IPS-NIHi7 (cell line): ENCODE measurements around the gene ITGA11.

ENCODE experiments used
- DNase-seq: peaks from one replicate; pipeline ENCODE4 v3.0.0; 2012; ENCODE audit warnings: mixed read lengths; ENCODE audit errors: extremely low spot score

ITGA11 gene

GRCh38 chr15:68373028-68373427, 58.9 kb downstream of the ITGA11 start:
- DNase-seq: no peak

GRCh38 chr15:68372291-68372811, 59.6 kb downstream of the ITGA11 start:
- peak; percentile 86 for DNase-seq

- no peak for DNase-seq
These were observed 60.1 kb downstream of the ITGA11 start for GRCh38 chr15:68371851-68372250.

- no peak for DNase-seq
These were observed 60.8 kb downstream of the ITGA11 start for GRCh38 chr15:68371160-68371559.

GRCh38 chr15:68370768-68371151, 61.2 kb downstream of the ITGA11 start:
- DNase-seq: no peak

- DNase-seq: no peak
These were observed 61.8 kb downstream of the ITGA11 start for GRCh38 chr15:68369931-68370767.

GRCh38 chr15:68368731-68369435, 63.1 kb downstream of the ITGA11 start:
- no peak for DNase-seq

- no peak for DNase-seq
These were observed 64.0 kb downstream of the ITGA11 start for GRCh38 chr15:68367992-68368391.

- no peak for DNase-seq
These were observed 64.7 kb downstream of the ITGA11 start for GRCh38 chr15:68367226-68367625.

- DNase-seq: peak; percentile 73
These were observed 65.6 kb downstream of the ITGA11 start for GRCh38 chr15:68366314-68366713.

GRCh38 chr15:68365770-68366169, 66.2 kb downstream of the ITGA11 start:
- no peak for DNase-seq

GRCh38 chr15:68365140-68365745, 66.7 kb downstream of the ITGA11 start:
- DNase-seq: no peak

GRCh38 chr15:68364660-68365035, 67.3 kb downstream of the ITGA11 start:
- DNase-seq: no peak

GRCh38 chr15:68364028-68364659, 67.8 kb downstream of the ITGA11 start:
- no peak for DNase-seq

- no peak for DNase-seq
These were observed 68.6 kb downstream of the ITGA11 start for GRCh38 chr15:68363353-68363752.

- no peak for DNase-seq
These were observed 69.3 kb downstream of the ITGA11 start for GRCh38 chr15:68362537-68363126.

GRCh38 chr15:68360721-68361120, 71.2 kb downstream of the ITGA11 start:
- DNase-seq: no peak

GRCh38 chr15:68356778-68357177, 75.2 kb downstream of the ITGA11 start:
- DNase-seq: no peak

- DNase-seq: peak; percentile 56
These were observed 77.0 kb downstream of the ITGA11 start for GRCh38 chr15:68354923-68355322.

GRCh38 chr15:68354268-68354667, 77.7 kb downstream of the ITGA11 start:
- DNase-seq: no peak

GRCh38 chr15:68353421-68354135, 78.4 kb downstream of the ITGA11 start:
- DNase-seq: no peak
